Omental fat pad (tissue), 4 donors: ENCODE measurements around the gene OPRL1. TPM values are rescaled to one million over a fixed set of nuclear protein-coding genes. Genes with fewer than 3 reads are reported as not detected.

ENCODE experiments used
- ATAC-seq: fragments of 150-250 bp; one replicate; pipeline ENCODE4 v1.9.1; 2016; ENCODE audit warnings: mild to moderate bottlenecking, moderate library complexity; ENCODE audit not compliant: low FRiP score
- DNase-seq: peaks from one replicate; pipeline ENCODE4 v3.0.0-alpha.2; 2019; ENCODE audit warnings: low spot score
- total RNA-seq, 4 donors: library from RNA; depleted of rRNA; stranded (reverse); fragments of >200 nt; gene quantifications; one replicate each; pipeline ENCODE4 v1.1.0, GENCODE V29; 2016
- TF ChIP-seq, protein P1 (sequence below), 3 donors: fragments of 450-650 bp; IDR thresholded peaks; one replicate each; pipeline ENCODE4 v1.5.1; 2016 to 2017; ENCODE audit warnings: antibody characterized with exemption in 3 of 3, mild to moderate bottlenecking in 3 of 3, moderate library complexity in 2 of 3

Gene OPRL1
- total RNA-seq, 4 donors from 2014 or later = 0.96 to 4.4 (median 1.4) TPM

DNA sequence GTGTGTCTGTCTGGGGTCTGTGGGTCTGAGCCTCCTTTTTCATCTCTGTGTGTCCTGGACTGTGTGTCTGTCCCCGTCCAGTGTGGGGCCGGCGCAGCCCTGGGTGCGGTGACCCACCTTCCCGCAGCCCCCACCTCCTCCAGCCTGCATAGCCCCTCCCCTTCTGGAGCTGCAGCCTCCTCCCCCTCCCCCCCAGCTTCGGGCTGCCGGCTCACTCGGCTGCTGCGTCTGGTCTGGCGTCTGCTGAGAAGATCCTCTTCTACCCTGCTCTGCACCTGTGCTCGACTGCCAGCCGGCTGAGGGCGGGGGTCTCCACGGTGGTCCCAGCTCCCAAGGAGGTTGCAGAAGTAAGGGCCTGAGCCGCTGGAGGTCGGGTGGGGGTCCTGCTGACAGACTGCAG is 11.9 kb downstream of the OPRL1 start:
- no peak for ATAC-seq

DNA sequence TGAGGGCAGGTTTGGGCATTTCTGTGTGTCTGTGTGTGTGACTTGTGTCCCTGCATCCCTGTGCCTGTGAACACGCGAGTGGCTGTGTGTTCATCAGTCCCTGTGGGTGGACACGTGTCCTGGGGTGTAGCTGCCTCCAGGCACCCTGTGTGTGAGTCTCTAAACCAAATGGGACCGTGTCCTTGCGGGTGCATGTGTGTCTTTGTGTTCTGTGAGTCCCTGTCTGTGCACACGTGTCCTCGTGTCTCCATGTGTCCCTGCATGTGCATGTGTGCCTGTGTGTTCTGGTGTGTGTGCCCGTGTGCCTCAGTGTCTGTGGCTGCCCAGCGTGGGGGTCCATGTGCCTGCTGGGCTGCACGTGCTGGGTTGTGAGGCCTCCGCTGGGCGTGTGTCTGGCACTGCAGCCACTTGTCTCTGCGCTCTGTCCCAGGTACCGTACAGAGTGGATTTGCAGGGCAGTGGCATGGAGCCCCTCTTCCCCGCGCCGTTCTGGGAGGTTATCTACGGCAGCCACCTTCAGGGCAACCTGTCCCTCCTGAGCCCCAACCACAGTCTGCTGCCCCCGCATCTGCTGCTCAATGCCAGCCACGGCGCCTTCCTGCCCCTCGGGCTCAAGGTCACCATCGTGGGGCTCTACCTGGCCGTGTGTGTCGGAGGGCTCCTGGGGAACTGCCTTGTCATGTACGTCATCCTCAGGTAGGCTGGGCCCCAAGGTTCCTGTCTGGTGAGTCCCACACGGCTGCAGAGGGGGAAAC is 12.6 kb downstream of the OPRL1 start:
- DNase-seq (no peak), ATAC-seq (no peak)
- TF ChIP-seq, protein P1, sequence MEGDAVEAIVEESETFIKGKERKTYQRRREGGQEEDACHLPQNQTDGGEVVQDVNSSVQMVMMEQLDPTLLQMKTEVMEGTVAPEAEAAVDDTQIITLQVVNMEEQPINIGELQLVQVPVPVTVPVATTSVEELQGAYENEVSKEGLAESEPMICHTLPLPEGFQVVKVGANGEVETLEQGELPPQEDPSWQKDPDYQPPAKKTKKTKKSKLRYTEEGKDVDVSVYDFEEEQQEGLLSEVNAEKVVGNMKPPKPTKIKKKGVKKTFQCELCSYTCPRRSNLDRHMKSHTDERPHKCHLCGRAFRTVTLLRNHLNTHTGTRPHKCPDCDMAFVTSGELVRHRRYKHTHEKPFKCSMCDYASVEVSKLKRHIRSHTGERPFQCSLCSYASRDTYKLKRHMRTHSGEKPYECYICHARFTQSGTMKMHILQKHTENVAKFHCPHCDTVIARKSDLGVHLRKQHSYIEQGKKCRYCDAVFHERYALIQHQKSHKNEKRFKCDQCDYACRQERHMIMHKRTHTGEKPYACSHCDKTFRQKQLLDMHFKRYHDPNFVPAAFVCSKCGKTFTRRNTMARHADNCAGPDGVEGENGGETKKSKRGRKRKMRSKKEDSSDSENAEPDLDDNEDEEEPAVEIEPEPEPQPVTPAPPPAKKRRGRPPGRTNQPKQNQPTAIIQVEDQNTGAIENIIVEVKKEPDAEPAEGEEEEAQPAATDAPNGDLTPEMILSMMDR (IDR thresholded peaks at IDR 0.05) = no peak

More for the DNA sequence above, 11.9 kb downstream of the OPRL1 start:
- TF ChIP-seq, protein P1 (IDR thresholded peaks at IDR 0.05) = no peak
- DNase-seq = no peak

DNA sequence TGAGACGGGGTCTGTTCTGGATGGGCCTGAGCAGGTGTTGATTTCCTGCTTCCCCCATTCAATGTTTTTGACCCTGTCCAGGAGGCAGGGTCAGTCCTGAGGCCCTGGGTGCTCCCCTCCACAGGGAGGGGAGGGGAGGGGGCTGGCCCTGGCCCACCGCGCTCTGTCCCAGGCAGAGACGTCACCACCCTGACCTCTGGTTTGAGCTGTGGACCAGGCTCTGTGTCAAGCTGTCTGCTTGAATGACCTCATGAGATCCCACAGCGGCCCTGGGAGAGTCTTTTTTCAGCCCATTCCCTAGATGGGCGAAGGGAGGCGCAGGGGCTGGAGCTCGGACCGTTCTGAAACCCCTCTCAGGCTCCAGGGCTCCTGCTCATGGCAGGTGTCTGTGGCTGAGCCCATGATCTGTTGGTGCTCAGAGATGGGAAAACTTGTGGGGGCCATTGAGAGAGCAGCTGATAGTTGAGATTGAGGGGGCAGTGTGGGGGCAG is 13.2 kb downstream of the OPRL1 start:
- TF ChIP-seq, protein P1 (IDR thresholded peaks at IDR 0.05) = no peak
- DNase-seq (no peak), ATAC-seq (no peak)

DNA sequence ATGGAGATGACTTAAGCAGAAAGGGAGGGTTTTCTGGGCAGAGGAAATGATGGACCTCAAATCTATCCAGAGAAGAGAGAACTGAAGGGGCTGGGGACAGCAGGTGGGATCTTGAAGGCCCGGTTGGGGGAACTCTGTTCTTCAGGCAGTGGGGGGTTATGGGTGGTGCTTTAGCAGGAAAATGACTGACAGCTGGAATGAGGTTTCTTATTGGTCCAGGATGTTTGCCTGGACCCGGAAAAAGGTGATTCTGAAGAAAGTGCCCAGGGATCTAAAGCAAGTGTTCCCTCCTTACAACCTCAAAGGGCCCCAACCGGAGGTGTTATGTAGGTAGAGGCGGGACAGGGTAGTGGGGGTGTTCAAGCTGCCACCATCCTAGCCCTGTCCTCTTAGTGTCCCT is 15.6 kb downstream of the OPRL1 start:
- DNase-seq (no peak), ATAC-seq (no peak)
- TF ChIP-seq, protein P1 (IDR thresholded peaks at IDR 0.05) = no peak

DNA sequence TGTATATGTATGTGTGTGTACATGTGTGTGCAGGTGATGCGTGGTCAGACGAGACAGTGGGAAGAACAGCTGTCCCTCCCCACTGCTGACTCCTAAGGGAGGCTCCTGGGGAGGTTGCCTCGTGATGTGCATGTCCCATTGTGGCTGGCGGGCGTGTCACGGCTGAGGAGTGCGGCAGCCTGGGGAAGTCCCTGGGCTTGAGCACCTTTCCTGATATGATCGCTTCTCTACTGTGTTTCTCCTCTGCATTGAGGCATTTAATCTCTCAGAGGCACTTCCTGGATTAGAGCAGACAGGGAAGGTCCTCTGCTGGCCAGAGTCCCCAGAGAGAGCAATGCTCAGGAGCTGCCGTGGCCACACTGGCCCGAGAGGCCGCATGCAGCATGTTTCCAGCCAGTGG is 16.0 kb downstream of the OPRL1 start:
- DNase-seq = no peak
- TF ChIP-seq, protein P1 (IDR thresholded peaks at IDR 0.05) = no peak
- ATAC-seq = no peak

DNA sequence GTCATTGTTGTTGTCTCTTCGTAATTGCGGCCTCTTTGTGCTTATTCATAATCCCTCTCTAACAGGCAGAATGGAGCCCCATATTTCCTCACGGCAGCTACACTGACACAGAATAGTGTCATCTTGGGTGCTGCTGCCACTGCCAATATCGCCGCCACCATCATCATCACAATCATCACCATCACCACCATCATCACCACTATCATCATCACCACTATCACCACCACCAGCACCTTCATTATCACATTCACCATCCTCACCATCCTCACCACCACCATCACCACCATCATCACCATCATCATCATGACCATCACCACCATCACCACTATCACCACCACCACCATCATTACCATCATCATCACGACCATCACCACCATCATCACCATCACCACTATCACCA is 16.7 kb downstream of the OPRL1 start:
- ATAC-seq (no peak), DNase-seq (no peak)
- TF ChIP-seq, protein P1 (IDR thresholded peaks at IDR 0.05) = no peak

DNA sequence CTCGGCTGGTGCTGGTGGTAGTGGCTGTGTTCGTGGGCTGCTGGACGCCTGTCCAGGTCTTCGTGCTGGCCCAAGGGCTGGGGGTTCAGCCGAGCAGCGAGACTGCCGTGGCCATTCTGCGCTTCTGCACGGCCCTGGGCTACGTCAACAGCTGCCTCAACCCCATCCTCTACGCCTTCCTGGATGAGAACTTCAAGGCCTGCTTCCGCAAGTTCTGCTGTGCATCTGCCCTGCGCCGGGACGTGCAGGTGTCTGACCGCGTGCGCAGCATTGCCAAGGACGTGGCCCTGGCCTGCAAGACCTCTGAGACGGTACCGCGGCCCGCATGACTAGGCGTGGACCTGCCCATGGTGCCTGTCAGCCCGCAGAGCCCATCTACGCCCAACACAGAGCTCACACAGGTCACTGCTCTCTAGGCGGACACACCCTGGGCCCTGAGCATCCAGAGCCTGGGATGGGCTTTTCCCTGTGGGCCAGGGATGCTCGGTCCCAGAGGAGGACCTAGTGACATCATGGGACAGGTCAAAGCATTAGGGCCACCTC is 18.7 kb downstream of the OPRL1 start:
- DNase-seq (no peak), ATAC-seq (no peak)
- TF ChIP-seq, protein P1 (IDR thresholded peaks at IDR 0.05) = no peak
